HFF-Myc (cell line): Measurements from ENCODE around the gene SPIRE2.
"Not testable (repeated sequence)": the region's sequence is repeated elsewhere in the genome, so short reads cannot be mapped to it uniquely, and the experiment has no call there.

Experiments used
- DNase-seq: peaks from one replicate; pipeline ENCODE4 v3.0.0-alpha.2; 2011; ENCODE audit warnings: low read depth; ENCODE audit errors: extremely low read depth
- H3K4me3 ChIP-seq: replicated peaks from 2 replicates; pipeline ENCODE4 v1.5.1; 2011; ENCODE audit warnings: low read depth, mild to moderate bottlenecking, control low read depth, low read length
- TF ChIP-seq, protein P1 (sequence below): IDR thresholded peaks from 2 replicates; pipeline ENCODE4 v1.5.1; 2012; ENCODE audit warnings: mild to moderate bottlenecking, low read depth, low read length, control low read depth; ENCODE audit errors: missing control alignments

The SPIRE2 gene, protein sequence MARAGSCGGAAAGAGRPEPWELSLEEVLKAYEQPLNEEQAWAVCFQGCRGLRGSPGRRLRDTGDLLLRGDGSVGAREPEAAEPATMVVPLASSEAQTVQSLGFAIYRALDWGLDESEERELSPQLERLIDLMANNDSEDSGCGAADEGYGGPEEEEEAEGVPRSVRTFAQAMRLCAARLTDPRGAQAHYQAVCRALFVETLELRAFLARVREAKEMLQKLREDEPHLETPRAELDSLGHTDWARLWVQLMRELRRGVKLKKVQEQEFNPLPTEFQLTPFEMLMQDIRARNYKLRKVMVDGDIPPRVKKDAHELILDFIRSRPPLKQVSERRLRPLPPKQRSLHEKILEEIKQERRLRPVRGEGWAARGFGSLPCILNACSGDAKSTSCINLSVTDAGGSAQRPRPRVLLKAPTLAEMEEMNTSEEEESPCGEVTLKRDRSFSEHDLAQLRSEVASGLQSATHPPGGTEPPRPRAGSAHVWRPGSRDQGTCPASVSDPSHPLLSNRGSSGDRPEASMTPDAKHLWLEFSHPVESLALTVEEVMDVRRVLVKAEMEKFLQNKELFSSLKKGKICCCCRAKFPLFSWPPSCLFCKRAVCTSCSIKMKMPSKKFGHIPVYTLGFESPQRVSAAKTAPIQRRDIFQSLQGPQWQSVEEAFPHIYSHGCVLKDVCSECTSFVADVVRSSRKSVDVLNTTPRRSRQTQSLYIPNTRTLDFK

DNA sequence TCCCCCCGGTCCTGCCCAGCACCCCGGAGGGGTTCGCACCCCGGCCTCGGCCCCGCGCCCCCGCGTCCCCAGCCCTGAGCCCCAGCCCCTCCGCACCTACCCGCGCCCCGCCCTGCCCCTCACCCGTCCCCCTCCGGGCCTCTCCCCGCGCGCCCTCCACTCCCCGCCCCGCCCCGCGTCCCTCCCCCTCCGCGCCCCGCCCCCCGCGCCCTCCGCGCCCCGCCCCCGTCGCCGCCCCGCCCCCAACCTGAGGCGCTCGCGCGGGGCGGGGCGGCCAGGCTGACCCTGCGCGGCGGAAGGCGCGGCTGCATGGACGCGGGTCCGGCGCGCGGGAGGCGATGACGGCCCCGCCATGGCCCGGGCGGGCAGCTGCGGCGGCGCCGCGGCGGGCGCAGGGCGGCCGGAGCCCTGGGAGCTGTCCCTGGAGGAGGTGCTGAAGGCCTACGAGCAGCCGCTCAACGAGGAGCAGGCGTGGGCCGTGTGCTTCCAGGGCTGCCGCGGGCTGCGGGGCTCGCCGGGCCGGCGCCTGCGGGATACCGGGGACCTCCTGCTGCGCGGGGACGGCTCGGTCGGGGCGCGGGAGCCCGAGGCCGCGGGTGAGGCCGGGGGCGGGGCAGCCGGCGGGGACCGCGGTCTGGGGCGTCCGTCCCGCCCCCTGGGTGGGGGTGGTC lies at the start of gene SPIRE2:
TSS of gene SPIRE2 (plus strand) at position 277 of the 671 bp plus-strand sequence. CDS start at position 353, 76 bp downstream.
- DNase-seq, result no peak
- TF ChIP-seq, protein P1, sequence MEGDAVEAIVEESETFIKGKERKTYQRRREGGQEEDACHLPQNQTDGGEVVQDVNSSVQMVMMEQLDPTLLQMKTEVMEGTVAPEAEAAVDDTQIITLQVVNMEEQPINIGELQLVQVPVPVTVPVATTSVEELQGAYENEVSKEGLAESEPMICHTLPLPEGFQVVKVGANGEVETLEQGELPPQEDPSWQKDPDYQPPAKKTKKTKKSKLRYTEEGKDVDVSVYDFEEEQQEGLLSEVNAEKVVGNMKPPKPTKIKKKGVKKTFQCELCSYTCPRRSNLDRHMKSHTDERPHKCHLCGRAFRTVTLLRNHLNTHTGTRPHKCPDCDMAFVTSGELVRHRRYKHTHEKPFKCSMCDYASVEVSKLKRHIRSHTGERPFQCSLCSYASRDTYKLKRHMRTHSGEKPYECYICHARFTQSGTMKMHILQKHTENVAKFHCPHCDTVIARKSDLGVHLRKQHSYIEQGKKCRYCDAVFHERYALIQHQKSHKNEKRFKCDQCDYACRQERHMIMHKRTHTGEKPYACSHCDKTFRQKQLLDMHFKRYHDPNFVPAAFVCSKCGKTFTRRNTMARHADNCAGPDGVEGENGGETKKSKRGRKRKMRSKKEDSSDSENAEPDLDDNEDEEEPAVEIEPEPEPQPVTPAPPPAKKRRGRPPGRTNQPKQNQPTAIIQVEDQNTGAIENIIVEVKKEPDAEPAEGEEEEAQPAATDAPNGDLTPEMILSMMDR, result no peak
- H3K4me3 ChIP-seq, result peak within 1 kb of the TSS; percentile 50

DNA sequence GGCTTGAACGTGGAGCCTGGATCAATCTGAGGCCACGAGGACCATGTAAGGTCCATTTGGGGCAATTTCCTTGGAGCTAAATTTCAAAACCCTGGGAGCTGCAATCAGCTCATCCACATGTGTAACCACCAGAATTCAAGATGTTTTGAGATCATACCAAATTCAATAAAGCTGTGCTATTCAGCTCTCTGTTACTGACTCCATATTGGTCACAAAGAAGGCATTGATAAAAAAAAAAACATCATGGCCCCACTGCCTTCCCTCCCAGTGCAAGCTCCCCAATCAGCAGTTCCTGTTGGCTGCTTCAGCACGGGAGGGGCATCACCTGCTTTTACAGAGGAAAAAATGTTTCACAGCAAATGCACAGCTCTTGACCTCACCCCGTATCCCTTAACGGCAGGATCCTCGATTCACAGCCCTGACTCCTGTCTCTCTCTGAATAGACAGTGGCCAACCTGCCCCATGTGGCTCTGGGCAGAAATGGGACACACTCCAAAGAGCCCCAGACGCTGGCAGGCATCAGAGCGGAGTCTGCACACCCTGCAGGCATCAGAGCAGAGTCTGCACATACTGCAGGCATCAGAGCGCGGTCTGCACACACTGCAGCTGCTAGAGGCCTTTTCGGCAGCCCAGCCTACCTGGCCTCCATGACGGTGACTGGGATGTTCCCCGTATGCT lies 48.9 kb upstream of the SPIRE2 start:
- H3K4me3 ChIP-seq, result no peak overlapping the region
- TF ChIP-seq, protein P1, result no peak
- no peak for DNase-seq

DNA sequence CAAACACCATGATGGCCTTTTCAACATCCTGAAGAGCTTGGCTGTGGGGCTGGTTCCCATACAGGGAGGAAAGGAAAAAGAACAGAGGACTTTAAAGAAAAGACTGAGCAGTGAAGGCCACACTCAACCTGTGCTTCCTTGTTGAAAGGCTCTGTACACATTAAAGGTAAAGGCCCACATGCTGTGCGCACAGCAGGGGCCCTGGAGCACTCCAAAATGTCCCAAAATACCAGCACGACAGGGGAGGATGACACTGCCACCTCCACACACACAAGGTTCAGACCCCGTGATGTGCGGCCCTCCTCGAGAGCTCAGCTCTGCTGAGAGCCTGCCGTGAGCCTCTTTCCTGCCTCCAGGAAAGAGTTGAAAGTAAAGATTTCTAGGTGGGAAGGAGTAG lies 48.4 kb upstream of the SPIRE2 start:
- no peak for DNase-seq
- H3K4me3 ChIP-seq, result no peak overlapping the region
- TF ChIP-seq, protein P1, result no peak

DNA sequence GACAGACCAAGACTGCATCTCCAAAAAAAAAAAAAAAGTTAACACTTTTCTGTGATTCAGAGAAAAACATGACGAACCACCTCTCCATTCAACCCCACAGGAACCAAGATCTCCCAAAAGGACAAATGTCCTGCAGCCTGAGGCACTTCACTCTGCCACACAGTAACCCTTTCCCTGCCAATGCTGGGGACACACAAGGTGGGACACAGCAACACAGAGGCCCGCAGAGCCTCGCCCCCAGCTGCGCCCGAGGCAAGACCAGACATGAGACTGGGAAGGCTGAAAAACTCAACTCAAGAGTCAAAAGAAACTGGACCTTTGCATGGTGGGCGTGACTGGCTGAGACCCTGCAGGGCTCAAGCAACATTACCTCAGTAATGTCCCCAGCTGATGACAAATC lies 45.8 kb upstream of the SPIRE2 start:
- no peak for DNase-seq
- no peak overlapping the region for H3K4me3 ChIP-seq
- TF ChIP-seq, protein P1, result no peak

DNA sequence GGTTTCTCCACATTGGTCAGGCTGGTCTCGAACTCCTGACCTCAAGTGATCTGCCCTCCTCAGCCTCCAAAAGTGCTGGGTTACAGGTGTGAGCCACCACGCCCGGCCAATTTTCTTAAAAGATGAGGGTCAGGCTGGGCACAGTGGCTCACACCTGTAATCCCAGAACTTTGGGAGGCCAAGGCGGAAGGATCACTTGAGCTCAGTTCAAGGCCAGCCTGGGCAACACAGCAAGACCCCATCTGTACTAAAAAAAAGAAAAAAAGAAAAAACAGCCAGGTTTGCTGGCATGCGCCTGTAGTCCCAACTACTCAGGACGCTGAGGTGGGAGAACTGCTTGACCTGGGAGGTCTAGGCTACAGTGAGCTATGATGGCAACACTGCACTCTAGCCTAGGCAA lies 44.3 kb upstream of the SPIRE2 start:
- DNase-seq, H3K4me3 ChIP-seq: not testable (repeated sequence)

DNA sequence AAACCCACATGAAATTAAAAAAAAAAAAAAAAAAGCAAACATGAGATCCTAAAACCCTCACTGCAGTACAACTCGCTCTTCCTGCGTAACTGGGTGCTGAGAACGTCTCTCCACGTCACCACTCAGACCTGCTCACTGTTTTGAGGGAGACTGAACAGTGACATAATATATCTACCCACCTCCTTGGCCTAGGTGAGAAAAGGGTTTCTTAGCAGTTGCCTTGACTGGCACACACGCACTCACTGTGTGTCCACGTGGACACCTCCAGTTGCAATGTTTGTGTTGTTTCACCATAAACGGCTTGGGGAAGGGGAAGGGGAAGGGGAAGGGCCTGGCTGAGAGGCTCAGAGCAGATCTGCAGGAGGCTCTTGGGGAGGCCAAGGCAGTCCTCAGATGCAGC lies 43.9 kb upstream of the SPIRE2 start:
- H3K4me3 ChIP-seq, result no peak overlapping the region
- TF ChIP-seq, protein P1, result no peak
- no peak for DNase-seq
